ENCODE measurements around the gene NFIB.

The NFIB gene

DNA sequence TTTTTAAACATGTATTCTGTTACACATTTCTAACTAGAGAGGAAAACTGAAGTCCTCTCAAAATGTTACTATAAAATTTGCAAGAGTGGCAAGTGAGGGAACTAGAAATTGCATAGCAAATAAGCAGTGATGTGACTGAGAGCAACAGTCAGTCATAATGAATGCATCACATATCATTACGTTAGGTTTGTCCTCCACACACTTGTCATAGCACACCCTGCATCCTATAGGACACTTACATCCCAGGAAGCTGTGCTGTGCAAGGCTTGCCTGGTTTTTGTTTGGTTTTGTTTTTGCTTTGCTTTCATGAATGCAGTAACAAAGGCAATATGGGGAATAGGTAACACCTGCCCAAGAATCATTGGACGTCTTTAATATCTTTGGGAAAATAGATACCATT is 10.8 kb downstream of the NFIB start:
- H3K36me3 ChIP-seq (ENCODE audit: insufficient read depth, insufficient read length, low read length): no peaks in the 10 kb centered on the region

DNA sequence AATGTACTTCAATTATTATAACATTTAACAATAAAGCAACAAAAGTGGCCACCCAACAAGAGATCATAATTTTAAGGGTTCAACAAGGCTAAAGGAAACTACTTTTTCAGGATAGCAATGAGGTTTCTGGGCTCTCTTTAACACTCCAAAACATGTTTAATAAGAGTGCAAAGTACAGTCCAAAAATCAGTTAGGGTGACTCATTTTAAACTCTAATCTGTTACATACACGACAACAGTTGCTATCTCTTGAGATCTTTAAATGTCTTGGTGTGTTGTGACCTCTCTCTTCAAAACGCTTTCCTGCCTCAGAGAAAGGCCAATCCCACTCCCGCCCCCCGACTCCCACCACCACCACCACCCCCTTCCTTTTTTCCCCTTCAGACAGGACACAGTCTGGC is 11.5 kb downstream of the NFIB start:
- DNase-seq (ENCODE audit: low read depth, low spot score): no peak

More for the DNA sequence above, 10.8 kb downstream of the NFIB start:
- DNase-seq (ENCODE audit: low read depth, low spot score): no peak
- Histone ChIP-seq H3K9ac (ENCODE audit: insufficient read length, low read depth) (no peak overlapping the region), H3K9me3 (ENCODE audit: insufficient read depth, low read length) (no peaks in the 10 kb centered on the region), H3K4me3 (ENCODE audit: insufficient read length, low read depth) (no peak overlapping the region), H3K27me3 (ENCODE audit: insufficient read depth, insufficient read length) (no peaks in the 10 kb centered on the region), H3K4me1 (ENCODE audit: insufficient read depth, insufficient read length) (no peaks in the 10 kb centered on the region)
- no peak for TF ChIP-seq ZNF274 (IDR thresholded peaks at IDR 0.05; ENCODE audit: low read depth, low read length)
- TF ChIP-seq YY1 (IDR thresholded peaks at IDR 0.05; ENCODE audit: insufficient read depth, insufficient read length): no peak
- TF ChIP-seq SUZ12 (IDR thresholded peaks at IDR 0.05; ENCODE audit: extremely low read depth, insufficient read depth, insufficient read length): no peak

DNA sequence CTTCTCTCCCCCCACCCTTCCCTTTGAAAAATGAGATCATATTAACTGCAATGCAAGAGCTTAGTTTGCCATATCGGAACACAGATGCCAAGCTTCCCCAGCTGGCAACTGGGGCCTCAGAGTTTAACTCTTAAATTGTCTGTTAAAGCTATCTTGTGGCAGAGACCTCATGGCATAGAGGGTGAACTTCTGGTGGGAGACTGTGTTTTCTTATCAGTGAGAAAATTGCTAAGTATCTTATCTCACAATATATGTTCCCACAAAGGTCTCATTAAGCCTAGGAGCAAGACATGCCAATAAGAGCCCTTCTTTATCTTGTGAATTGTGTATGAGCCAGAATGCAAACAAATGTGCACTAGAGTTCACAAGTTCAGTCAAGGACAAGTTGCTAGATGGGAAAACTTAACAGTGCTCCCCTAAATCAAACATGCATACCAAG is 12.3 kb downstream of the NFIB start:
- no peak overlapping the region for H3K9ac ChIP-seq (ENCODE audit: insufficient read length, low read depth)
- H3K9me3 ChIP-seq (ENCODE audit: insufficient read depth, low read length): no peaks in the 10 kb centered on the region
- no peak for TF ChIP-seq ZNF274 (IDR thresholded peaks at IDR 0.05; ENCODE audit: low read depth, low read length)
- no peaks in the 10 kb centered on the region for H3K27me3 ChIP-seq (ENCODE audit: insufficient read depth, insufficient read length)
- no peak overlapping the region for H3K4me3 ChIP-seq (ENCODE audit: insufficient read length, low read depth)
- DNase-seq (ENCODE audit: low read depth, low spot score): no peak
- H3K4me1 ChIP-seq (ENCODE audit: insufficient read depth, insufficient read length): no peaks in the 10 kb centered on the region
- H3K36me3 ChIP-seq (ENCODE audit: insufficient read depth, insufficient read length, low read length): no peaks in the 10 kb centered on the region

More for the DNA sequence above, 11.5 kb downstream of the NFIB start:
- H3K9me3 ChIP-seq (ENCODE audit: insufficient read depth, low read length): no peaks in the 10 kb centered on the region
- TF ChIP-seq ZNF274 (IDR thresholded peaks at IDR 0.05; ENCODE audit: low read depth, low read length) (no peak), YY1 (IDR thresholded peaks at IDR 0.05; ENCODE audit: insufficient read depth, insufficient read length) (no peak)
- H3K36me3 ChIP-seq (ENCODE audit: insufficient read depth, insufficient read length, low read length): no peaks in the 10 kb centered on the region
- no peak overlapping the region for H3K4me3 ChIP-seq (ENCODE audit: insufficient read length, low read depth)
- no peaks in the 10 kb centered on the region for H3K4me1 ChIP-seq (ENCODE audit: insufficient read depth, insufficient read length)
- H3K9ac ChIP-seq (ENCODE audit: insufficient read length, low read depth): no peak overlapping the region
- H3K27me3 ChIP-seq (ENCODE audit: insufficient read depth, insufficient read length): no peaks in the 10 kb centered on the region

DNA sequence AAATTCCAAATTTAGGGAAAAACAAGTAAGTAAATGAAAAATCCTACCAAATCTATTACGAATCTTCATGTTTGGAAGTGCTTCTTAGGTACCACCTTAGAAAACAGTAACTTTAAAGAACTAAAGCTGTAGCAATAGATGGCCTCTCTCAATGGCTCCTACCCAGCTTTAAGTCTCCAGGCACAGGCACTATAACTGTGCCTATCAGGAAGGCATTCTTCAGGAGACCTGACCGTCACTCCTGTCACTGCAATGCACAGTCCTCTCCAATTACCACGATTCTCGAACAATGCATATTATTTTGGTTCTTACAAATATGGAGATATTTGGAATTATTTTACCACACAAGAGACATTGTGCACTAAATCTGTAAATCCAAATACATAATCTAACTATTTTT is 12.9 kb downstream of the NFIB start:
- Histone ChIP-seq H3K4me1 (ENCODE audit: insufficient read depth, insufficient read length) (no peaks in the 10 kb centered on the region), H3K9ac (ENCODE audit: insufficient read length, low read depth) (no peak overlapping the region), H3K4me3 (ENCODE audit: insufficient read length, low read depth) (no peak overlapping the region), H3K9me3 (ENCODE audit: insufficient read depth, low read length) (no peaks in the 10 kb centered on the region), H3K36me3 (ENCODE audit: insufficient read depth, insufficient read length, low read length) (no peaks in the 10 kb centered on the region), H3K27me3 (ENCODE audit: insufficient read depth, insufficient read length) (no peaks in the 10 kb centered on the region)
- TF ChIP-seq ZNF274 (IDR thresholded peaks at IDR 0.05; ENCODE audit: low read depth, low read length): no peak
- no peak for TF ChIP-seq YY1 (IDR thresholded peaks at IDR 0.05; ENCODE audit: insufficient read depth, insufficient read length)
- TF ChIP-seq SUZ12 (IDR thresholded peaks at IDR 0.05; ENCODE audit: extremely low read depth, insufficient read depth, insufficient read length): no peak
- DNase-seq (ENCODE audit: low read depth, low spot score): no peak

DNA sequence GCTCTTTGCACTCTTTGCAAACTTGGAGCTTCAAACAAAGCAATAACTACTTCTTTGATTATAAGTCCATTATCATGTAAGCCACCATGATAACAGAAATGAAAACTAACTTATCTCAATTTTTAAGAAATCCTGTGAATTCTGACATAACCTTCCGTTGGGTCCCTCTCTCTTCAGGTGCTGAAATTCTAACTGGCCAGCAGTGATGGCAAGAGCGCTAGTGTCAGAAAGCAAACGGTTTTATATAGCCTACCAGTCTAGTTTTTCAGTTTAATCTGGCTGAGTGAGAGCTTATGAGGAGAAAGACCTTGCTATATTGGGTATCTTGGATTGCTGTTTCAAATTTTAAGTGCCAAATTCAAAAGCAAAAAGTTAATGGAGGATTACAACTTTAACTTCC is 13.4 kb downstream of the NFIB start:
- H3K9me3 ChIP-seq (ENCODE audit: insufficient read depth, low read length): no peaks in the 10 kb centered on the region
- DNase-seq (ENCODE audit: low read depth, low spot score): no peak
- no peak overlapping the region for H3K9ac ChIP-seq (ENCODE audit: insufficient read length, low read depth)
- no peaks in the 10 kb centered on the region for H3K4me1 ChIP-seq (ENCODE audit: insufficient read depth, insufficient read length)
- TF ChIP-seq YY1 (IDR thresholded peaks at IDR 0.05; ENCODE audit: insufficient read depth, insufficient read length): no peak
- no peaks in the 10 kb centered on the region for H3K36me3 ChIP-seq (ENCODE audit: insufficient read depth, insufficient read length, low read length)
- no peak overlapping the region for H3K4me3 ChIP-seq (ENCODE audit: insufficient read length, low read depth)
- no peaks in the 10 kb centered on the region for H3K27me3 ChIP-seq (ENCODE audit: insufficient read depth, insufficient read length)

- TF ChIP-seq SUZ12 (IDR thresholded peaks at IDR 0.05; ENCODE audit: extremely low read depth, insufficient read depth, insufficient read length) (no peak), ZNF274 (IDR thresholded peaks at IDR 0.05; ENCODE audit: low read depth, low read length) (no peak), YY1 (IDR thresholded peaks at IDR 0.05; ENCODE audit: insufficient read depth, insufficient read length) (no peak)
- H3K27me3 ChIP-seq (ENCODE audit: insufficient read depth, insufficient read length): no peaks in the 10 kb centered on the region
These were observed 13.9 kb downstream of the NFIB start for GRCh38 chr9:14300040-14300439.

GRCh38 chr9:14298601-14299022 is 15.3 kb downstream of the NFIB start:
- H3K9ac ChIP-seq (ENCODE audit: insufficient read length, low read depth): no peak overlapping the region
- no peaks in the 10 kb centered on the region for H3K36me3 ChIP-seq (ENCODE audit: insufficient read depth, insufficient read length, low read length)
- TF ChIP-seq YY1 (IDR thresholded peaks at IDR 0.05; ENCODE audit: insufficient read depth, insufficient read length): no peak
- TF ChIP-seq SUZ12 (IDR thresholded peaks at IDR 0.05; ENCODE audit: extremely low read depth, insufficient read depth, insufficient read length): no peak
- TF ChIP-seq ZNF274 (IDR thresholded peaks at IDR 0.05; ENCODE audit: low read depth, low read length): no peak
- no peak overlapping the region for H3K4me3 ChIP-seq (ENCODE audit: insufficient read length, low read depth)
- no peaks in the 10 kb centered on the region for H3K4me1 ChIP-seq (ENCODE audit: insufficient read depth, insufficient read length)
- no peak for DNase-seq (ENCODE audit: low read depth, low spot score)
- no peaks in the 10 kb centered on the region for H3K9me3 ChIP-seq (ENCODE audit: insufficient read depth, low read length)
- H3K27me3 ChIP-seq (ENCODE audit: insufficient read depth, insufficient read length): no peaks in the 10 kb centered on the region

More at GRCh38 chr9:14300040-14300439, 13.9 kb downstream of the NFIB start:
- no peaks in the 10 kb centered on the region for H3K9me3 ChIP-seq (ENCODE audit: insufficient read depth, low read length)
- H3K4me1 ChIP-seq (ENCODE audit: insufficient read depth, insufficient read length): no peaks in the 10 kb centered on the region
- no peaks in the 10 kb centered on the region for H3K36me3 ChIP-seq (ENCODE audit: insufficient read depth, insufficient read length, low read length)
- DNase-seq (ENCODE audit: low read depth, low spot score): no peak
- no peak overlapping the region for H3K4me3 ChIP-seq (ENCODE audit: insufficient read length, low read depth)
- H3K9ac ChIP-seq (ENCODE audit: insufficient read length, low read depth): no peak overlapping the region

GRCh38 chr9:14296495-14297113 is 17.3 kb downstream of the NFIB start:
- H3K9ac ChIP-seq (ENCODE audit: insufficient read length, low read depth): no peak overlapping the region
- no peaks in the 10 kb centered on the region for H3K4me1 ChIP-seq (ENCODE audit: insufficient read depth, insufficient read length)
- H3K27me3 ChIP-seq (ENCODE audit: insufficient read depth, insufficient read length): no peaks in the 10 kb centered on the region
- no peak for DNase-seq (ENCODE audit: low read depth, low spot score)
- no peak overlapping the region for H3K4me3 ChIP-seq (ENCODE audit: insufficient read length, low read depth)
- TF ChIP-seq ZNF274 (IDR thresholded peaks at IDR 0.05; ENCODE audit: low read depth, low read length): no peak
- TF ChIP-seq YY1 (IDR thresholded peaks at IDR 0.05; ENCODE audit: insufficient read depth, insufficient read length): no peak
- TF ChIP-seq SUZ12 (IDR thresholded peaks at IDR 0.05; ENCODE audit: extremely low read depth, insufficient read depth, insufficient read length): no peak
- H3K9me3 ChIP-seq (ENCODE audit: insufficient read depth, low read length): no peaks in the 10 kb centered on the region
- H3K36me3 ChIP-seq (ENCODE audit: insufficient read depth, insufficient read length, low read length): no peaks in the 10 kb centered on the region

All from NT2/D1 (cell line).